ENCODE results near the gene SRGN. TPM values are rescaled to one million over a fixed set of nuclear protein-coding genes. Genes with fewer than 3 reads are reported as not detected.
"Not testable (repeated sequence)": the region's sequence is repeated elsewhere in the genome, so short reads cannot be mapped to it uniquely, and the experiment has no call there.

Gene SRGN, protein sequence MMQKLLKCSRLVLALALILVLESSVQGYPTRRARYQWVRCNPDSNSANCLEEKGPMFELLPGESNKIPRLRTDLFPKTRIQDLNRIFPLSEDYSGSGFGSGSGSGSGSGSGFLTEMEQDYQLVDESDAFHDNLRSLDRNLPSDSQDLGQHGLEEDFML
- total RNA-seq: 100 to 1,000 TPM; 174 to 192 TPM

DNA sequence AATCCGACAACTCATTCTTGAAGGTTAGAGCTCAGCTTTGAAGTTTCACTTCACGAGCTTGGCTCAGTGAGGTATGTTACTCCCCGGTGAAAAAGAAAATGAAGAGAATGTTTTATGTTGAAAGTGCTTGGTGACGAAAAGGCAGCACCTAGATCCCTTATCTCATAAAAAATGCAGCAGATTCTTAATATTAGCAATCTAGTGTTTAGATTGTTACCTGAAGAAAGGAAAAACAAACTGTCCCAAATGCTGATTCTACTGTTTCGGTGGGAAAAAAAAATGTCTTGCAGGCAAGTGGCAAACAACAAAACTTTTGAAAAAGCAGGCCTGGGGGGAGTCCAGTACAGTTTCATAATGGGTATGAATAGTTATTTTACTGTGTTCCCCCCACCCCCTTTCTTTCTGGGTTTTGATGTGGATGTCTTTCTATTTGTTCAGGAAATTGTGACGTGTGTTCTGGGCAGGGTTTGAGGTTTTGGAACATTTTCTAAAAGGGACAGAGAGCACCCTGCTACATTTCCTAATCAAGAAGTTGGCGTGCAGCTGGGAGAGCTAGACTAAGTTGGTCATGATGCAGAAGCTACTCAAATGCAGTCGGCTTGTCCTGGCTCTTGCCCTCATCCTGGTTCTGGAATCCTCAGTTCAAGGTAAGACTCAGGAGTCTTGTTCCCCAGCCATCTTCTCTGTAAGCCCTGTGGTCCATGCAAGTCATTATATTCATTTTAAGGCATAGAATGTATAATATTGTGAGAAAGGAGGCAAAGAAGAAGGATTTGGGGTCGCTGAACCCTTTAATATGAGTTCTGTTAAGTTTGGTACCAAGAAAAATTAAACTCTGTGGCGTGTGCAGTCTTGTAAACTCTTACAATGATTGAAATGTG, at the start of gene SRGN:
TSS of gene SRGN (plus strand) at position 514 of the 881 bp plus-strand sequence. CDS start at position 569, 55 bp downstream.
- CTCF ChIA-PET: interaction anchor here (0.8 to 1.5 kb wide), 5 partner anchors 22 to 99 kb away, joined by 3 to 5 read pairs (median 3); partner anchors contain the start of gene KIFBP
- H3K4me1 Mint-ChIP-seq: peaks cover 60% of the 10 kb centered on the region
- peaks cover 22% of the 10 kb centered on the region for H3K36me3 Mint-ChIP-seq (ENCODE audit: low read depth)
- peak within 1 kb of the TSS; percentile 97 for H3K27ac Mint-ChIP-seq
- DNase-seq: peak; percentile 90
- H3K27me3 Mint-ChIP-seq: no peaks in the 10 kb centered on the region
- H3K4me3 Mint-ChIP-seq: peak within 1 kb of the TSS; percentile 90
- no peaks in the 10 kb centered on the region for H3K9me3 Mint-ChIP-seq
- POLR2A ChIA-PET: interaction anchor here (0.6 to 1.5 kb wide), 3 partner anchors 33 to 42 kb away, joined by 3 to 5 read pairs (median 5); no protein-coding TSS in a partner anchor

DNA sequence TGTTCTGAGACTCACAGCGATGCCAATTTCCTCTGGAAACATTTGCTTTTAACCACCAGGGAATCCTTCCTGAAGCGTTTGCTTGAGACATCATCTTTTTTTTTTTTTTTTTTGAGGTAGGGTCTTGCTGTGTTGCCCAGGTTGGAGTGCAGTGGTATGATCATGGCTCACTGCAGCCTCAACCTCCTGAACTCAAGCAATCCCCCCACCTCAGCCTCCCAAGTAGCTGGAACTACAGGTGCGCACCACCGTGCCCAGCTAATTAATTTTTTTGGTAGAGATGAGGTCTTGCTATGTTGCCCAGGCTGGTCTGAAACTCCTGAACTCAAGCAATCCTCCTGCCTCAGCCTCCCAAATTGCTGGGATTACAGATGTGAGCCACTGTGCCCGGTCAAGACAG, 47.0 kb upstream of the SRGN start:
- H3K9me3 Mint-ChIP-seq; H3K4me3 Mint-ChIP-seq; H3K27me3 Mint-ChIP-seq; H3K36me3 Mint-ChIP-seq (ENCODE audit: low read depth); DNase-seq; POLR2A ChIA-PET; H3K27ac Mint-ChIP-seq: not testable (repeated sequence)
- peaks cover 23% of the 10 kb centered on the region for H3K4me1 Mint-ChIP-seq
- CTCF ChIA-PET: interaction anchor here (0.7 to 2.8 kb wide), 9 partner anchors 11 to 52 kb away, joined by 3 to 11 read pairs (median 3); no protein-coding TSS in a partner anchor

DNA sequence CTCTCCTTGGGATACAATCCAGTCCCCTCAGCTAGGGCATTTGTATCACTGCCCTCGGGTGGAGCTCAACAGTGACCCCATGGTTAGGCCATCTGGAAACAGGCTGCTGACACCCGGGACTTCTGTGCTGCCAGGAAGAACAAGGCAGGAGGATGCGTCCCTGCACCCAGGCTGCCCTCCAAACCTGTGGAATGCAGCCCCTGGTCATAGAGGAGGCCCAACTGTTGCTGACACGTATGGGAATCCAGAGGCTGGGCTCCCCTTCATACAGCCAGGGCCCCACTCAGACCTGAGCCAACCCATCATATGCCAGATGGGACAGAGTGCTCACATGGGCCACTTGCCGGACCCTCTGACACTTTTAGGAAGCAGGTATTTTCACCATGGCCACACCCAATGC, 45.5 kb upstream of the SRGN start:
- peaks cover 36% of the 10 kb centered on the region for H3K4me1 Mint-ChIP-seq
- no peak overlapping the region for H3K27ac Mint-ChIP-seq
- no peak overlapping the region for H3K4me3 Mint-ChIP-seq
- ChIA-PET POLR2A (no interaction called here), CTCF (interaction anchor here (1.4 kb wide), 1 partner anchor 50 kb away, joined by 3 read pairs; no protein-coding TSS in a partner anchor)
- no peaks in the 10 kb centered on the region for H3K27me3 Mint-ChIP-seq
- H3K9me3 Mint-ChIP-seq: no peaks in the 10 kb centered on the region
- DNase-seq: no peak
- peaks cover 4% of the 10 kb centered on the region for H3K36me3 Mint-ChIP-seq (ENCODE audit: low read depth)

DNA sequence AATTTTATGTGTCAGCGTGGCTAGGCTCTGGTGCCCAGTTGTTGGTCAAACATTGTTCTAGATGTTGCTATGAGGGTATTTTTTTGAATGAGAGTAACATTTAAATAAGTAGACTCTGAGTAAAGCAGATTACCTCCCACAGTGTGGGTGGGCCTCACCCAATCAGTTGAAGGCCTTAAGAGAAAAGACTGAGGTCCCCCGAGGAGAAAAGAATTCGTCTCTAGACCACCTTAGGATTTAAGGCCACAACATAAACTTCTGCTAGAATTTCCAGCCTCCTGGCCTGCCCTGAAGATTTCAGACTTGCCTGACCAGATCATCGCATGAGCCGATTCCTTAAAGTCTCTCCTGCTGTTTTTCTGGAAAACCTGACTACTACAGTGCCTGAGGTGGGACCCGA, 45.1 kb upstream of the SRGN start:
- CTCF ChIA-PET: interaction anchor here (1.1 kb wide), 1 partner anchor 10 kb away, joined by 4 read pairs; no protein-coding TSS in a partner anchor
- H3K9me3 Mint-ChIP-seq: no peaks in the 10 kb centered on the region
- H3K4me3 Mint-ChIP-seq: no peak overlapping the region

DNA sequence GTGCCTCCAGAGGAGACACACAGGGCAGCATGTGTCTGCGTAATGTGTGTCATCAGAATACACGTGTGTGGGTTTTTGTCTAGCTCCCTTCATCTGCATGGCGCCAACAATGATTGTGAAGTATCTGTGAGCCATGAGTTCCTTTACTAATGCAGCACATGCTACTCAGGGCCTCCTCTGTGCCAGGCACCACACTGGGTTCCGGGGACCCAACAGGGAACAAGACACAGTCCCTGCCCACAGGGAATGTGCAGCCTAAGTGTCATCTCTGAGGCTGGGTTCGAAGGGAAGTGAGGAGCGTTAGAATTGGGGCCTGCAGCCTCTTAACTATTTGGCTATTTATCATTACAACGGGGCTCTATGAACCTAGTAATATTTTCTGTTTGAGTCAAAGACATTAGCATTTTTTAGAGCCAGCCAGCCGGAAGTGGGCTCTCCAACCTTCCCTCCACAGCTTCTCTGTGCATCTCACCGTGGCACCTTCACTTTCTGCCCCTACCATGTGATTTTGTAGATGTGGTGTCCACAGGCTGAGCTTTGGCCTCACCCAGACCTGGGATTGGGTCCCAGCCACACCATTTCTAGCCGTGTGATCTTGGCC, 43.9 kb upstream of the SRGN start:
- H3K36me3 Mint-ChIP-seq (ENCODE audit: low read depth): peaks cover 4% of the 10 kb centered on the region
- no peak overlapping the region for H3K4me3 Mint-ChIP-seq
- POLR2A ChIA-PET: interaction anchor here (0.7 kb wide), 1 partner anchor 38 kb away, joined by 4 read pairs; no protein-coding TSS in a partner anchor
- peak; percentile 41 for DNase-seq
- CTCF ChIA-PET: interaction anchor here (0.6 to 2.1 kb wide), 7 partner anchors 8 to 349 kb away, joined by 3 to 11 read pairs (median 4); no protein-coding TSS in a partner anchor
- H3K27me3 Mint-ChIP-seq: no peaks in the 10 kb centered on the region
- peak overlapping the region; percentile 97 for H3K27ac Mint-ChIP-seq
- H3K4me1 Mint-ChIP-seq: peaks cover 45% of the 10 kb centered on the region
- no peaks in the 10 kb centered on the region for H3K9me3 Mint-ChIP-seq

More for the DNA sequence above, 45.1 kb upstream of the SRGN start:
- POLR2A ChIA-PET: no interaction called here
- H3K27ac Mint-ChIP-seq: peak overlapping the region; percentile 50
- no peak for DNase-seq
- peaks cover 4% of the 10 kb centered on the region for H3K36me3 Mint-ChIP-seq (ENCODE audit: low read depth)
- H3K27me3 Mint-ChIP-seq: no peaks in the 10 kb centered on the region
- peaks cover 38% of the 10 kb centered on the region for H3K4me1 Mint-ChIP-seq

DNA sequence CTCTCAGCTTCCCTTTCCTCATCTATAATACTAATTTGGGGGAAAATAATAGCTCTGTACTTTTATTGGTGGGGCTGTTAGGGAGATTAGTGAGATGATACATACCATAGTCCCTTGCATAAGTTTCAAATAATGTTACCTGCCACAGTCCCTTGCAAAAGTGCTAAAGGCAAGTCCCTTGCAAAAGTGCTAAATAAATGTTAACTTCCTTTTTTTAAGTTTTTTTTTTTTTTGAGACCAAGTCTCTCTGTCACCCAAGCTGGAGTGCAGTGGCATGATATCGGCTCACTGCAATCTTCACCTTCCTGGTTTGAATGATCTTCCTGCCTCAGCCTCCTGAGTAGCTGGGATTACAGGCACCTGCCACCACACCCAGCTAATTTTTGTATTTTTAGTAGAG, 43.4 kb upstream of the SRGN start:
- peak overlapping the region; percentile 97 for H3K27ac Mint-ChIP-seq
- no peak overlapping the region for H3K4me3 Mint-ChIP-seq
- no peaks in the 10 kb centered on the region for H3K27me3 Mint-ChIP-seq
- no peak for DNase-seq
- H3K4me1 Mint-ChIP-seq: peaks cover 46% of the 10 kb centered on the region
- POLR2A ChIA-PET: no interaction called here
- peaks cover 4% of the 10 kb centered on the region for H3K36me3 Mint-ChIP-seq (ENCODE audit: low read depth)
- CTCF ChIA-PET: interaction anchor here (0.6 to 2.1 kb wide), 4 partner anchors 11 to 348 kb away, joined by 3 to 11 read pairs (median 4); no protein-coding TSS in a partner anchor
- H3K9me3 Mint-ChIP-seq: no peaks in the 10 kb centered on the region

DNA sequence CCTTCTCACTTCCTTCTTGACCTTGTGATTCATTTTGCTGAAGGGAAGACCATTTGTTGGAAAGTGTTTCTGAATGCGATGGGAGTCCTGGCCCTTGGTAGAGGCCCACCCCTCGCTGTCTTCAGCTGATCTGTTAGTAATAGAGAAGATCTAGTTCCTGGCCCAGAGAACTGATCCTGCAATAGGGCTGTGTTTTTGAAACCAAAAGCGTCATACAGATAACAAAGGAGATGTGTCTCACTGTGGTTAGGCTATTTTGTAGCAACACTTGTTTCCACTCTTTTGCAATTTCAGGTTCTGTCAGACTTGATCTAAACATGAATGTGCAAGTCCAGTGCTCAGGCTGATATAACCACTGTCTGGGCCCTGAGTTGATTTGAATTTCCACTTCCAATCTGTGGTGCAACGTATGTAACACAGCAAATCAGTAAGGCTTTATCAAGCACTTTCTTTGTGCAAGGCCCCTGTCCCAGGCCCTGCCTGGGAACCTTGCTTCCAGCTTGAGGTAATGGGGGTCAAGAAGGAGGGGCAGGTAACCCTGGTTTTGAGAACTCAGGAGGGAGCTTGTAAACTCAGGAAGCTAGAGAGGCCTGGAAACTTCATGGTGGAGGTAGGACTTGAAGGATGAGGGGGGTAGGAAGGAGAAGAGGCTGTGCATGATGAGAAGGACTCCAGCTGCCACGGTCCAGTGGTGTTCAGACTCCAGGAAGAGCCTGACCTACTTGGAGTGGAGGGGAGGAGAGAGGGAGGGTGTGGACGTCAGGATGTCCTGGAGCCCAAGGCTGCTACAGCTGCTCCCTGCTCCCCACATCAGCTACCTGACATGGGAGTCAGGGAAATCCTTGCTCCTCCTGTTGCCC, 42.2 kb upstream of the SRGN start:
- Mint-ChIP-seq H3K27ac (peak overlapping the region; percentile 97), H3K4me1 (peaks cover 48% of the 10 kb centered on the region), H3K36me3 (ENCODE audit: low read depth) (peaks cover 4% of the 10 kb centered on the region), H3K9me3 (no peaks in the 10 kb centered on the region), H3K4me3 (peak overlapping the region; percentile 56), H3K27me3 (no peaks in the 10 kb centered on the region)
- ChIA-PET CTCF (interaction anchor here (0.6 to 2.1 kb wide), 6 partner anchors 8 to 40 kb away, joined by 3 to 11 read pairs (median 4); no protein-coding TSS in a partner anchor), POLR2A (interaction anchor here (0.6 to 0.8 kb wide), 2 partner anchors 42 to 159 kb away, joined by 4 to 5 read pairs; partner anchors contain the start of gene SRGN)
- peak; percentile 52 for DNase-seq

DNA sequence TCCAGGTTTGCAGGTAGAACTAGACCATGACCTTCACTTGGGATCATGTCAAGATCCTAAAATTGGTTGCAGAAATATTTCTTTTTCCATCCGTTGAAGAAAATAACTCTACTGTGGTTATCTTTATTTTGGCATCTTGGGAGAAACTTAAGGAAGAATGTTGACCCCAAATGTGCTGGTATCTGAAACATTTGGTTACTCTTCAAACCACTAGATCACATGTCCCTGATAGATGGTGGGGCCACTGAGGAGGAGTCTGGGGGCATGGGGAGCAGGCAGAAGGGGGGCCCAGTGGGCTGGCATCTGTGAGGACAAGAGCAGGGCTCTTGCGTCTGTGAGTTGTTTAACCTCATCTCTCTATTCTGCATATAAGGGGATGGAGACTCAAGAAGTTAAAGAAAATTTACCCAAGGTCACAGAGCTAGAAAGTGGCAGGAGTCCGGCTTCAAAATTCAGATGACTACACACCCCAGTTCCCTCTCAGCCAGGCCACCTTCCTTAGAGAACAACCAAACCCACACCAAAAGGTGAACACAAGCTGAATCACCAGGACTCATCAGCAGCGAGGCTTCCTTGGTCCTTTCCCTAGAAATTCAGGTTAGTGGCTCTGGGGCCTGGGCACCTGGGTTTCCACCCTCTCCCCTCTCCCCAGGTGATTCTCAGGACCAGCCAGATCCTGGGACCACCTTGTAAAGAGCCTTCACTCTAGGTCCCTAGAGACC, 40.6 kb upstream of the SRGN start:
- POLR2A ChIA-PET: no interaction called here

DNA sequence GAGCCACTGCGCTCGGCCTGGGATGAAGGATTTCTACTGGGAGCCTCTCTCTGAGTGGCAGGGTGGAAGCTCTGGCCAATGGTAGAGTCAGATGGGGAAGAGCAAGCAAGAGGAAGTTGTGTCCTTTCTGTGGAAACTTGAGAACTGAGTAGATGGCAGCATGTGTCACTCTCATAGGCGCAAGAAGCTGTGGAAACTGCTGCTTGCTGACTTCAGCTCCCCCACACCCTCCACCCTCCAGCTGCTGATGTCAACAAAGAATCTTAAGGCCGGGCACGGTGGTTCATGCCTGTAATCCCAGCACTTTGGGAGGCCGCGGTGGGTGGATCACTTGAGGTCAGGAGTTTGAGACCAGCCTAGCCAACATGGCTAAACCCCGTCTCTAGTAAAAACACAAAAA, 39.8 kb upstream of the SRGN start:
- Mint-ChIP-seq H3K4me1 (peaks cover 67% of the 10 kb centered on the region), H3K9me3 (no peaks in the 10 kb centered on the region), H3K27me3 (no peaks in the 10 kb centered on the region), H3K36me3 (ENCODE audit: low read depth) (peaks cover 4% of the 10 kb centered on the region), H3K27ac (peak overlapping the region; percentile 28), H3K4me3 (no peak overlapping the region)
- DNase-seq: no peak
- ChIA-PET CTCF (interaction anchor here (0.8 to 3.3 kb wide), 7 partner anchors 8 to 37 kb away, joined by 3 to 13 read pairs (median 6); no protein-coding TSS in a partner anchor), POLR2A (no interaction called here)

More for the DNA sequence above, 40.6 kb upstream of the SRGN start:
- Mint-ChIP-seq H3K9me3 (no peaks in the 10 kb centered on the region), H3K27ac (no peak overlapping the region), H3K4me1 (peaks cover 59% of the 10 kb centered on the region), H3K27me3 (no peaks in the 10 kb centered on the region), H3K36me3 (ENCODE audit: low read depth) (peaks cover 4% of the 10 kb centered on the region), H3K4me3 (no peak overlapping the region)
- DNase-seq: no peak
- CTCF ChIA-PET: interaction anchor here (0.8 to 3.3 kb wide), 7 partner anchors 9 to 36 kb away, joined by 4 to 13 read pairs (median 6); no protein-coding TSS in a partner anchor

DNA sequence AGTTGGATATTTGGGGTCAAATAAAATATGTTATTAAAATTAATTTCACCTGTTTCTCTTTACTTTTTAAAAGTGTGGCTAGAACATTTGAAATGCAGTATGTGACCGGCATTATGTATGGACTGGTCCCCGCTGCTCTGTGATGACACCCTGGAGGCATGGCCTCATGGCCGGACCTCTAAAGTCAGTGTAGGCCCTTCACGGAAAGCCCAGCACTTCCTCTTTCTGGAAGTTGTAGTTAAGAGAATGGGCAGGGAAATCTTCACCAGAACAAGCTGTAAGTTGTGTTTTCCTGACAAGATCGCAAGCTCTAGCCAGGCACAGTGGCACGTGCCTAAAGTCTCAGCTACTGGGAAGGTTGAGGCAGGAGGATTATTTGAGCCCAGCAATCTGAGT, 38.3 kb upstream of the SRGN start:
- Mint-ChIP-seq H3K4me3 (no peak overlapping the region), H3K36me3 (ENCODE audit: low read depth) (peaks cover 4% of the 10 kb centered on the region), H3K9me3 (no peaks in the 10 kb centered on the region), H3K27me3 (no peaks in the 10 kb centered on the region), H3K27ac (no peak overlapping the region), H3K4me1 (peaks cover 61% of the 10 kb centered on the region)
- DNase-seq: no peak
- CTCF ChIA-PET: interaction anchor here (3.0 to 3.3 kb wide), 2 partner anchors 13 to 16 kb away, joined by 13 to 15 read pairs; no protein-coding TSS in a partner anchor
- POLR2A ChIA-PET: interaction anchor here (0.8 kb wide), 1 partner anchor 38 kb away, joined by 3 read pairs; the partner anchor contains the start of gene SRGN

DNA sequence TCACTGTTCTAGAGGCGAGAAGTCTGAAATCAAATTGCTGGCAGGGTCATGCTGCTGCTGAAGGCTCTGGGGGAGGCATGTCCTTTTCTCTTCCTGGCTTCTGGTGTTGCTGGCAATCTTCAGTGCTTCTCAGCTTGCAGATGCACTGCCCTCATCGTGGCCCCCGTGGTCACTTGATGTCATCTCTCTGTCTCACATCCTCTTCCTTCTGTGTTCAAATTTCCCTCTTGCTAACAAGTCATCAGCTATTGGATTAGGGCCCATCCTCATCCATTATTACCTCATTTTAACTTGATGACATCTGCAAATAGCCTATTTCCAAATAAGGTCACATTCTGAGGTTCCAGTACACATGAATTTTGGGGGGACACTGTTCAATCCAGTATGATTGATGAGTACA, 36.6 kb upstream of the SRGN start:
- DNase-seq: peak; percentile 40
- CTCF ChIA-PET: interaction anchor here (0.7 to 3.0 kb wide), 11 partner anchors 8 to 179 kb away, joined by 3 to 15 read pairs (median 4); partner anchors contain the start of gene SRGN
- Mint-ChIP-seq H3K36me3 (ENCODE audit: low read depth) (no peaks in the 10 kb centered on the region), H3K9me3 (no peaks in the 10 kb centered on the region), H3K27ac (no peak overlapping the region), H3K4me1 (peaks cover 59% of the 10 kb centered on the region), H3K4me3 (no peak overlapping the region), H3K27me3 (no peaks in the 10 kb centered on the region)
- POLR2A ChIA-PET: no interaction called here
